AG04450 (cell line): ENCODE data around the gene SPTLC3. TPM values are rescaled to one million over a fixed set of nuclear protein-coding genes. Genes with fewer than 3 reads are reported as not detected.

ENCODE experiments used
- CTCF ChIA-PET: fragments of 300-600, 350-600 bp; formaldehyde crosslinking; extraction: SDS; loops from one replicate; lab custom pipeline; 2022; ENCODE audit warnings: antibody characterized with exemption, inconsistent platforms; lab: Charles Lee
- POLR2A ChIA-PET: fragments of 350-600 bp; formaldehyde crosslinking; extraction: SDS; loops from one replicate; lab custom pipeline; 2021; ENCODE audit warnings: antibody characterized with exemption, inconsistent platforms; lab: Yijun Ruan, JAX
- DNase-seq: peaks from one replicate; pipeline ENCODE4 v3.0.0-alpha.2; 2011; ENCODE audit warnings: low read depth, low spot score
- H3K27ac ChIP-seq: one replicate; pipeline ENCODE4 v1.5.1; 2012; ENCODE audit warnings: low read depth, low read length, control low read depth
- H3K27me3 ChIP-seq: one replicate; pipeline ENCODE4 v1.6.0; 2012; ENCODE audit warnings: low read length; ENCODE audit not compliant: control insufficient read depth, insufficient read depth
- H3K4me3 ChIP-seq: 2 replicates; pipeline ENCODE4 v1.5.1; 2011; ENCODE audit warnings: mild to moderate bottlenecking, low read depth, low read length, control low read depth
- H3K9me3 ChIP-seq: 2 replicates; pipeline ENCODE4 v1.5.1; 2012; ENCODE audit warnings: low read length; ENCODE audit not compliant: control insufficient read depth, insufficient read depth
- CTCF ChIP-seq: IDR thresholded peaks from 2 replicates; pipeline ENCODE4 v1.5.1; 2011; ENCODE audit warnings: low read depth, low read length, control low read depth, inconsistent platforms
- polyA plus RNA-seq: library from polyadenylated mRNA; depleted of rRNA; stranded (reverse); fragments of >200 nt; gene quantifications from 2 replicates; pipeline ENCODE4 v1.2.3, GENCODE V29; 2011

The SPTLC3 gene
- polyA plus RNA-seq, 1 experiment: 2.8 TPM

GRCh38 chr20:13128173-13128572, 119.4 kb downstream of the SPTLC3 start:
- H3K4me3 ChIP-seq: no peak overlapping the region
- no peak for TF ChIP-seq CTCF
- no peak overlapping the region for H3K27ac ChIP-seq
- H3K9me3 ChIP-seq: no peaks in the 10 kb centered on the region
- no peak for DNase-seq
- no peaks in the 10 kb centered on the region for H3K27me3 ChIP-seq
- ChIA-PET CTCF (no interaction called here), POLR2A (no interaction called here)

- no peak for TF ChIP-seq CTCF
- Histone ChIP-seq H3K4me3 (no peak overlapping the region), H3K27me3 (no peaks in the 10 kb centered on the region), H3K27ac (no peak overlapping the region), H3K9me3 (no peaks in the 10 kb centered on the region)
- POLR2A ChIA-PET: no interaction called here
- CTCF ChIA-PET: interaction anchor here (0.7 to 1.9 kb wide), 3 partner anchors 9 to 11 kb away, joined by 3 to 6 read pairs (median 4); no protein-coding TSS in a partner anchor
- DNase-seq: no peak
Measured at GRCh38 chr20:13130061-13130706, 121.4 kb downstream of the SPTLC3 start.

- TF ChIP-seq CTCF: no peak
- POLR2A ChIA-PET: no interaction called here
- H3K9me3 ChIP-seq: no peaks in the 10 kb centered on the region
- no peak overlapping the region for H3K4me3 ChIP-seq
- no peaks in the 10 kb centered on the region for H3K27me3 ChIP-seq
- CTCF ChIA-PET: interaction anchor here (0.7 to 1.9 kb wide), 3 partner anchors 9 to 12 kb away, joined by 3 to 6 read pairs (median 4); no protein-coding TSS in a partner anchor
- no peak for DNase-seq
- no peak overlapping the region for H3K27ac ChIP-seq
Measured at GRCh38 chr20:13130707-13131103, 121.9 kb downstream of the SPTLC3 start.

GRCh38 chr20:13131688-13132087, 122.9 kb downstream of the SPTLC3 start:
- Histone ChIP-seq H3K4me3 (no peak overlapping the region), H3K27ac (no peak overlapping the region), H3K27me3 (no peaks in the 10 kb centered on the region), H3K9me3 (no peaks in the 10 kb centered on the region)
- ChIA-PET CTCF (interaction anchor here (1.7 kb wide), 1 partner anchor 13 kb away, joined by 4 read pairs; no protein-coding TSS in a partner anchor), POLR2A (no interaction called here)
- no peak for DNase-seq
- no peak for TF ChIP-seq CTCF

- no peak for TF ChIP-seq CTCF
- H3K27ac ChIP-seq: no peak overlapping the region
- H3K27me3 ChIP-seq: no peaks in the 10 kb centered on the region
- no peaks in the 10 kb centered on the region for H3K9me3 ChIP-seq
- H3K4me3 ChIP-seq: no peak overlapping the region
- DNase-seq: no peak
- CTCF ChIA-PET: no interaction called here
- POLR2A ChIA-PET: no interaction called here
Measured at GRCh38 chr20:13139459-13140150, 130.8 kb downstream of the SPTLC3 start.
